ENCODE results near the gene ABCA12.

Gene ABCA12

DNA sequence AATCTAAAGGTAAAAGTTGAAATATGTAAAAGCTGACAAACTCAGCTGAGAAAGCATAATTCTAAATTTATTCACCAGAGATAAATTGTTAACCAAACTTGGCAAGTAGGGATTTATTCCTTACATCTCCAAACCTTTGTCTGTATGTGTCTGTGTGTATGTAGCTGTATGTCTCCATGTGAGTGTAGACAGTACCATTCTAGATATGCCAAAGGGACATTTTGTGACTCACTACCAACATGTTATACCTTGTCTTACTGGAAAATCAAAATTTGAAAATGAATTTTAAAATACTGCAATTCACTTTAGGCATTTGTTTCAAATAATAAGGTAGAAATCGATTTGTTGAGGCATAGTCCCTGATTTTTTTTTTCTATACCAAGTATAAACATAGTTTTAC is 102.1 kb downstream of the ABCA12 start:
- DNase-seq (ENCODE audit: low read depth) = no peak

GRCh38 chr2:215034154-215034553 is 104.3 kb downstream of the ABCA12 start:
- no peak for DNase-seq (ENCODE audit: low read depth)

- no peak for DNase-seq (ENCODE audit: low read depth)
Measured at GRCh38 chr2:215032153-215032552, 106.3 kb downstream of the ABCA12 start.

GRCh38 chr2:215031321-215031720 is 107.1 kb downstream of the ABCA12 start:
- no peak for DNase-seq (ENCODE audit: low read depth)

DNA sequence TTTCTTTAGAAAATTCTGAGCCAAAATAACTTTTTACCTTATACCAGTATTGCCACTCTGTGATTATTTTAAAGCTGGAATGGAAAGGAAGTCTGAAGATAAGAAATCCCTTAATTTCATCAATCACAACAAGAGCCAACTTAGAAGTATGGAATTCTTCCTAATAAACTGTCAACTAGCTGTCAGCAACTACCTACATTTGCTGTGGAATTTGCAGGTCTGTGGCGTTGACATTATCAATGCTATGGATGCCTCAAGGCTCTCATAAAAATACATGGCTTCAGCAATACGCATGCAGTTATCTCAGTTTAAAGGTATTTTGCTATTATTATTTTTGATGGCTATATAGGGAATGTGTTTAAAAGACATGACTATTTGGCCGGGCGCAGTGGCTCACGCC is 108.5 kb downstream of the ABCA12 start:
- no peak for DNase-seq (ENCODE audit: low read depth)

GRCh38 chr2:215028231-215028630 is 110.2 kb downstream of the ABCA12 start:
- DNase-seq (ENCODE audit: low read depth) = peak; percentile 46

GRCh38 chr2:215027779-215028178 is 110.6 kb downstream of the ABCA12 start:
- peak; percentile 29 for DNase-seq (ENCODE audit: low read depth)

DNA sequence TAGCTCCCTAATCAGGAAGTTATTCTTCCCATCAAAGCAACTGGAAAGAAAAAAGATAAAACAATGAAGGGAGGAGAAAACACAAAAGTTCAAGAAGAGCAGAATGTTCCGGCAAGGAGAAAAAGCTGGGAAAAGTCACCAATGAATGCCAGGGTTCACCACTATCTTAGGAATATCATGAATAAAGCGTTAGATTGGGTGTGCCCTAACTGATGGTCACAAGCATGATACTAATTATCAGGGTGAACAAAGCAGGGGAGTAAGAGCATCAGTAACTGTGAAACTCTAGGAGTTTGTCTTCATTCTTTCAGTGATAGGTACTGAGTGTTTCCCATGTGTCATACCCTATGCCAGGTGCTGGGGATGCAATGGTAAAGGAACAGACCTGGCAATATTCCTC is 115.5 kb downstream of the ABCA12 start:
- DNase-seq (ENCODE audit: low read depth) = no peak

GRCh38 chr2:215022418-215022817 is 116.0 kb downstream of the ABCA12 start:
- DNase-seq (ENCODE audit: low read depth) = peak; percentile 53

DNA sequence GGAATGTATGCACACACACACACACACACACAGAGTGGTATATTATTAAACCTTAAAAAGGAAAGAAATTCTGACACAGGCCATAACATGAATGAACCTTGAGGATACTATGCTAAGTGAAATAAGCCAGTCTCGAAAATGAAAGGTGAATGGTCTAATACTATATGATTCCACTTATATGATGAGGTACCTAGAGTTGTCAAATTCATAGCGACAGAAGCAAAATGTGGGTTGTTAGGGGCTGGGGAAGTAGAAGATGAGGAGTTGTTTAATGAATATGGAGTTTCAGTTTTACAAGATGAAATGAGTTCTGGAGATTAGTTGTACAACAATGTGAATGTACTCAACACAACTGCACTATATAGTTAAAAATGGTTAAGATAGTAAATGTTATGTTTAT is 118.1 kb downstream of the ABCA12 start:
- no peak for DNase-seq (ENCODE audit: low read depth)

- no peak for DNase-seq (ENCODE audit: low read depth)
Measured at GRCh38 chr2:215019521-215020145, 118.8 kb downstream of the ABCA12 start.

DNA sequence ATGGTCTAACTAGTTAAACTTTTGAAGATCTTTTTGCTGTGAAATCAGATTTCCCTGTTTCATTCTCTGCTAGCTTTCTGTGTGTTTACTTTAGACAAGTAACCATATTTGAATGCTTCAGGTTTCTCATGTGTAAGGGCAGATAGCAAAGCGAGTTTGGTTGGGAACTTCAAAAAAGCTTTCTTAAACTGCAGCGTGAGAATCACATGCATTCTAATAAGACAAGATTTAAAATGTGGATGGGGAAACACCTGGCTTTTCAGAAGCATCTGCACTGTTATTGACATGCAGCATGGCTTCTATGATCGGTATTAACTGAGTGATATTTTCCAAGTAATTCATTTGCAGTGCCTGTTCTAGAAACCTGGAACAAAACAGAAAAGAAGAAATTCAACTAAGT is 119.3 kb downstream of the ABCA12 start:
- DNase-seq (ENCODE audit: low read depth) = no peak

- DNase-seq (ENCODE audit: low read depth) = no peak
Measured at GRCh38 chr2:215015421-215015820, 123.0 kb downstream of the ABCA12 start.

GRCh38 chr2:215010390-215010789 is 128.0 kb downstream of the ABCA12 start:
- no peak for DNase-seq (ENCODE audit: low read depth)

DNA sequence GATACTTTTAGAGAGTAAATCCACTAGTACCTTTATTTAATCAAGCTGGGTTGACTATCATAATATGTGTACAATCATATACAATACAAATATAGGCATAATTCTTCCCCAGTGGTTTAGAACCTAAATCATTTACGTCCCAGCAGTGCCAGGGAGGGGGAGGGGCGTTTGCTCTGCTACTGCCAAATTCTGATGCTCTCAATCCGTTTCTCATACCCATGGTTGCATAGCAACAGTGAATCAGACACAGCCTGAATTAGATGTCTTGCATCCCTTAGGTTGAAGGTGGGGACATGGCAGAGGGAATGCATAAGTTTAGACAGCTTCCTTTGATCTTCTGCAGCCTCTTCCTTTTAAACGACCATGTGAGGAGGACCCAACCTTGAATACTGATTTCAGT is 135.4 kb downstream of the ABCA12 start:
- no peak for DNase-seq (ENCODE audit: low read depth)

- peak; percentile 33 for DNase-seq (ENCODE audit: low read depth)
Measured at GRCh38 chr2:215002500-215002899, 135.9 kb downstream of the ABCA12 start.

- DNase-seq (ENCODE audit: low read depth) = no peak
Measured at GRCh38 chr2:215000721-215001120, 137.7 kb downstream of the ABCA12 start.

DNA sequence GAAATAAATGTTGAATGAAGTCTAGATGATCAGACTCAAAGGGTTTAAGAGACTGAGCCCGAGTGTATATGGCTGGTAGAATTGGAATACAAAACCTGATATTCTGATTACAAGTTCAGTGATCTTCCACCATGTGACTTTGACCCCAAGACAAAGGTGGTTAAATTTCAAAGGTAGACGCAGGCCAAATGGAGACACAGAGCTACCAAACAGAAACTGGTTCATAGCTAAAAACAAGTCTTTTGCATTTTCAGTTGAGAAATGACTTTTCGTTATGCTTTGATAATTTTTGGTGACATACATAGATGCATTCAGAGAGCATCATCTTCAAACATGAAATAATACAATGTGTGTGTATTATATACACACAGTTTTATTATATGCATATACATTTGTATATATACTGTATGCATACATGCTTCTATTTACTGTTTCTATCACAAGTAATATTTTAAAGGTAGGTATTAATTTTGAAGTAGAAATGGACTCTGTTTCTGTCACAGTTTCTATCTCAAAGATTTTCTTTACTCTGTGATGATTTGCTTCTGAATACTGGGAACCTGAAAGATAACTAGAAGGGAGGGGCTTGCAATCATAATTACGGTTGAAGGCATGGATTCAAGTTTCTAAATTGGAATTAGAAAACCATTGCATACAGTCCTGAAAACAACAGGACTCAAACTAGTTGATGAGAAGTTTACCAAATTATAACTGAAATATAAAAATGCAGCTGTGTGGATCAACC is 142.3 kb downstream of the ABCA12 start:
- DNase-seq (ENCODE audit: low read depth) = no peak

- DNase-seq (ENCODE audit: low read depth) = no peak
Measured at GRCh38 chr2:214995409-214995808, 143.0 kb downstream of the ABCA12 start.

GRCh38 chr2:214992911-214993310 is 145.5 kb downstream of the ABCA12 start:
- no peak for DNase-seq (ENCODE audit: low read depth)

DNA sequence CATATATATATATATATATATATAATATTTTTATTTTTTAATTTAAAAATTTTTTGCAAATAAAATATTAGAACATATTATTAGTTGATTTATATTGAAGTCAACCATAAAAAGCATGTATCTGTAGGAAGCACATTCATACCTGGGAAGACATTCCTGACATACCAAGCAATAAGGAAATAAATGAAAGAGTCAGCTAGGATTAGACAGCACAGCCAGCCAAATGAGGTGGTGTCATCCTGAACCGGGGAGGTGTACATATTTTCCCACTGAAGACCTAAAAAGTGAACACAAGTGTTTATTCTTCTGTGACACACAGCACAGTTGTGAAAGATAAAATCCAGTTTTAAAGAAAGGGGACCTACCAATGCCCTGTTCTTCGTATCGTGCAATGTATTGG is 149.2 kb downstream of the ABCA12 start:
- DNase-seq (ENCODE audit: low read depth) = no peak

GRCh38 chr2:214987261-214987660 is 151.2 kb downstream of the ABCA12 start:
- peak; percentile 71 for DNase-seq (ENCODE audit: low read depth)

DNA sequence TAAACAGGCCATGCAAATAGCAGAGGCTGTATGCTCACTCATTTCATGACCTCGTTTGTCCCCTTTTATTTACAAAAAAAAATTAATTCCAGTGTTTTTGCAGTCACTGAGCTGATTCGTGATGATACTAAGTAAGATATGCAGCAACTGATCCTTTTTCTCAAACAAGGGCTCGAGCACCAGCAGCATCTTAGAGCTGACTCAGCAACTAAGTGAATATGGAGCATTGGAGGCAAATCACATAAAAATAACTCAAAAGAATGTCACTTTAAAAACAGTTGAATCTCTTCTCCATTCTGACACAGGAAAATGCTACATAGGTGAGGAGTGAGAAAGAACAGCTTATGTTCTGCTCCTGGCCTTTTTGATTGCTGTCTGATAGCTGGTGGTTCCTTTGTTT is 152.8 kb downstream of the ABCA12 start:
- no peak for DNase-seq (ENCODE audit: low read depth)

- no peak for DNase-seq (ENCODE audit: low read depth)
Measured at GRCh38 chr2:214966420-214966819, 172.0 kb downstream of the ABCA12 start.

Data from HS-5 (cell line).